ENCODE data around the gene EPB41L4A.

The EPB41L4A gene

GRCh38 chr5:112232667-112233066 lies 186.4 kb downstream of the EPB41L4A start (continued):
- TF ChIP-seq ZBTB10 (tag by site-specific recombination; IDR thresholded peaks at IDR 0.05) (no peak), ZNF664 (tag by site-specific recombination; IDR thresholded peaks at IDR 0.05) (no peak), ZXDB (tag by site-specific recombination; IDR thresholded peaks at IDR 0.05) (no peak), HIC1 (tag by site-specific recombination; IDR thresholded peaks at IDR 0.05) (no peak), ZNF521 (tag by site-specific recombination; IDR thresholded peaks at IDR 0.05) (no peak), ZNF530 (tag by site-specific recombination; IDR thresholded peaks at IDR 0.05; ENCODE audit: low read depth) (no peak), CTCF (tag by site-specific recombination; IDR thresholded peaks at IDR 0.05) (no peak), ZNF747 (tag by site-specific recombination; IDR thresholded peaks at IDR 0.05) (no peak), ZNF660 (tag by site-specific recombination; IDR thresholded peaks at IDR 0.05) (no peak), ZNF677 (tag by site-specific recombination; IDR thresholded peaks at IDR 0.05) (no peak)

- ChIA-PET CTCF (interaction anchor here (0.7 kb wide), 1 partner anchor 171 kb away, joined by 3 read pairs; no protein-coding TSS in a partner anchor), POLR2A (no interaction called here)
- H3K9me3 ChIP-seq (ENCODE audit: control insufficient read depth, insufficient read depth, low read depth, low read length) = no peaks in the 10 kb centered on the region
- no peaks in the 10 kb centered on the region; a peak in 1 of 3 replicates for H3K36me3 ChIP-seq (ENCODE audit: control insufficient read depth in 2 of 2, insufficient read depth in 1 of 2, low read length in 2 of 2)
- no peak overlapping the region for H3K4me3 ChIP-seq (ENCODE audit: low read depth, low read length)
- no peaks in the 10 kb centered on the region for H3K4me1 ChIP-seq (ENCODE audit: control insufficient read depth, insufficient read depth, low read length)
- no peak overlapping the region for H3K27ac ChIP-seq (ENCODE audit: extremely low read depth, low read depth, low read length)
- TF ChIP-seq ZNF362 (tag by site-specific recombination; IDR thresholded peaks at IDR 0.05) (no peak), ZNF544 (tag by site-specific recombination; IDR thresholded peaks at IDR 0.05) (no peak), ZNF660 (tag by site-specific recombination; IDR thresholded peaks at IDR 0.05) (no peak), IKZF3 (tag by site-specific recombination; IDR thresholded peaks at IDR 0.05) (no peak), ZBTB49 (tag by site-specific recombination; IDR thresholded peaks at IDR 0.05; ENCODE audit: low read depth) (no peak), ZSCAN16 (tag by site-specific recombination; IDR thresholded peaks at IDR 0.05) (no peak), ZBTB7A (tag by site-specific recombination; IDR thresholded peaks at IDR 0.05; ENCODE audit: low read depth) (no peak), ZNF580 (tag by site-specific recombination; IDR thresholded peaks at IDR 0.05) (no peak), ZNF626 (tag by site-specific recombination; IDR thresholded peaks at IDR 0.05) (no peak), HOXC10 (CRISPR knock-in tag; IDR thresholded peaks at IDR 0.05) (no peak), ZNF645 (tag by site-specific recombination; IDR thresholded peaks at IDR 0.05) (no peak), ZXDB (tag by site-specific recombination; IDR thresholded peaks at IDR 0.05) (no peak), KLF17 (tag by site-specific recombination; IDR thresholded peaks at IDR 0.05) (no peak), ZNF449 (tag by site-specific recombination; IDR thresholded peaks at IDR 0.05) (no peak)
Observed at GRCh38 chr5:112230606-112231005, 188.5 kb downstream of the EPB41L4A start.

Data from HEK293 (cell line).